ENCODE results near the gene DLX5. TPM values are rescaled to one million over a fixed set of nuclear protein-coding genes. Genes with fewer than 3 reads are reported as not detected.

Gene DLX5
- total and polyA plus RNA-seq, 2 experiments from 2014 or later, result not detected

GRCh38 chr7:96987719-96988118 is 36.9 kb downstream of the DLX5 start:
- H3K9me3 ChIP-seq (ENCODE audit: low read depth), result no peaks in the 10 kb centered on the region
- in situ Hi-C loops (cut with MboI), result no loop called here
- H3K9me2 ChIP-seq (ENCODE audit: insufficient read depth), result no peaks in the 10 kb centered on the region
- H3F3A ChIP-seq (ENCODE audit: insufficient read depth), result no peaks in the 10 kb centered on the region
- H3K27me3 ChIP-seq (replicated peaks; ENCODE audit: insufficient read depth), result peaks cover 65% of the 10 kb centered on the region
- no peaks in the 10 kb centered on the region for H4K20me1 ChIP-seq (ENCODE audit: insufficient read depth)
- no peaks in the 10 kb centered on the region for H3K36me3 ChIP-seq (ENCODE audit: low read depth)
- H3K4me1 ChIP-seq (ENCODE audit: insufficient read depth), result no peaks in the 10 kb centered on the region
- no peak overlapping the region for H2AFZ ChIP-seq
- no peak overlapping the region for H3K4me2 ChIP-seq (ENCODE audit: unreplicated experiment)
- DNase-seq, result no peak
- H3K9ac ChIP-seq, result no peak overlapping the region
- no peaks in the 10 kb centered on the region for H3K79me2 ChIP-seq (ENCODE audit: insufficient read depth)
- H3K27ac ChIP-seq, result no peak overlapping the region
- TF ChIP-seq EZH2 (IDR thresholded peaks at IDR 0.05; ENCODE audit: insufficient read depth, poor library complexity, severe bottlenecking) (no peak), EZH2phosphoT487 (IDR thresholded peaks at IDR 0.05; ENCODE audit: insufficient read depth, low read depth) (no peak)
- H3K4me3 ChIP-seq, result no peak overlapping the region

GRCh38 chr7:96986901-96987300 is 37.7 kb downstream of the DLX5 start:
- no peak overlapping the region for H3K4me2 ChIP-seq (ENCODE audit: unreplicated experiment)
- H3K36me3 ChIP-seq (ENCODE audit: low read depth), result no peaks in the 10 kb centered on the region
- H3K9me3 ChIP-seq (ENCODE audit: low read depth), result no peaks in the 10 kb centered on the region
- in situ Hi-C loops (cut with MboI), result no loop called here
- peaks cover 56% of the 10 kb centered on the region for H3K27me3 ChIP-seq (replicated peaks; ENCODE audit: insufficient read depth)
- H3K79me2 ChIP-seq (ENCODE audit: insufficient read depth), result no peaks in the 10 kb centered on the region
- H3K9ac ChIP-seq, result no peak overlapping the region
- no peaks in the 10 kb centered on the region for H4K20me1 ChIP-seq (ENCODE audit: insufficient read depth)
- no peaks in the 10 kb centered on the region for H3K4me1 ChIP-seq (ENCODE audit: insufficient read depth)
- 9 to 18% methylated on average over 1 of the region's 1 CpG for WGBS, 2 experiments (ENCODE audit: low coverage in 1 of 2, low lambda C conversion rate in 2 of 2, missing lambda C conversion rate in 2 of 2)
- no peaks in the 10 kb centered on the region for H3K9me2 ChIP-seq (ENCODE audit: insufficient read depth)
- H3K27ac ChIP-seq, result no peak overlapping the region
- H3K4me3 ChIP-seq, result no peak overlapping the region
- no peaks in the 10 kb centered on the region for H3F3A ChIP-seq (ENCODE audit: insufficient read depth)
- DNase-seq, result no peak
- H2AFZ ChIP-seq, result no peak overlapping the region
- TF ChIP-seq EZH2 (IDR thresholded peaks at IDR 0.05; ENCODE audit: insufficient read depth, poor library complexity, severe bottlenecking) (no peak), EZH2phosphoT487 (IDR thresholded peaks at IDR 0.05; ENCODE audit: insufficient read depth, low read depth) (no peak)

- DNase-seq, result no peak
- Histone ChIP-seq H3K9ac (no peak overlapping the region), H3K36me3 (ENCODE audit: low read depth) (no peaks in the 10 kb centered on the region), H3K9me3 (ENCODE audit: low read depth) (no peaks in the 10 kb centered on the region), H3F3A (ENCODE audit: insufficient read depth) (no peaks in the 10 kb centered on the region), H3K79me2 (ENCODE audit: insufficient read depth) (no peaks in the 10 kb centered on the region), H3K27ac (no peak overlapping the region), H3K4me2 (ENCODE audit: unreplicated experiment) (no peak overlapping the region), H3K9me2 (ENCODE audit: insufficient read depth) (no peaks in the 10 kb centered on the region), H2AFZ (no peak overlapping the region), H3K27me3 (replicated peaks; ENCODE audit: insufficient read depth) (peaks cover 47% of the 10 kb centered on the region), H4K20me1 (ENCODE audit: insufficient read depth) (no peaks in the 10 kb centered on the region), H3K4me3 (no peak overlapping the region), H3K4me1 (ENCODE audit: insufficient read depth) (no peaks in the 10 kb centered on the region)
- in situ Hi-C loops (cut with MboI), result no loop called here
- no peak for TF ChIP-seq EZH2 (IDR thresholded peaks at IDR 0.05; ENCODE audit: insufficient read depth, poor library complexity, severe bottlenecking)
- no peak for TF ChIP-seq EZH2phosphoT487 (IDR thresholded peaks at IDR 0.05; ENCODE audit: insufficient read depth, low read depth)
- WGBS, 2 experiments (ENCODE audit: low coverage in 1 of 2, low lambda C conversion rate in 2 of 2, missing lambda C conversion rate in 2 of 2), result 22 to 49% methylated on average over 1 of the region's 1 CpG
Measured at GRCh38 chr7:96985992-96986391, 38.6 kb downstream of the DLX5 start.

- Histone ChIP-seq H3K79me2 (ENCODE audit: insufficient read depth) (no peaks in the 10 kb centered on the region), H3K27ac (no peak overlapping the region), H3K9me2 (ENCODE audit: insufficient read depth) (no peaks in the 10 kb centered on the region), H3K4me1 (ENCODE audit: insufficient read depth) (no peaks in the 10 kb centered on the region), H4K20me1 (ENCODE audit: insufficient read depth) (no peaks in the 10 kb centered on the region), H3K27me3 (replicated peaks; ENCODE audit: insufficient read depth) (peaks cover 15% of the 10 kb centered on the region), H3K36me3 (ENCODE audit: low read depth) (no peaks in the 10 kb centered on the region), H2AFZ (no peak overlapping the region), H3K9me3 (ENCODE audit: low read depth) (no peaks in the 10 kb centered on the region), H3K4me2 (ENCODE audit: unreplicated experiment) (no peak overlapping the region), H3K9ac (no peak overlapping the region), H3F3A (ENCODE audit: insufficient read depth) (no peaks in the 10 kb centered on the region), H3K4me3 (no peak overlapping the region)
- in situ Hi-C loops (cut with MboI), result no loop called here
- TF ChIP-seq EZH2phosphoT487 (IDR thresholded peaks at IDR 0.05; ENCODE audit: insufficient read depth, low read depth) (no peak), EZH2 (IDR thresholded peaks at IDR 0.05; ENCODE audit: insufficient read depth, poor library complexity, severe bottlenecking) (no peak)
- DNase-seq, result no peak
- 53 to 55% methylated on average over 1 of the region's 1 CpG for WGBS, 2 experiments (ENCODE audit: low coverage in 1 of 2, low lambda C conversion rate in 2 of 2, missing lambda C conversion rate in 2 of 2)
Measured at GRCh38 chr7:96982586-96982985, 42.0 kb downstream of the DLX5 start.
